Measurements from ENCODE around the gene PIP5KL1.
A peak's percentile ranks its signal among the peaks of the same experiment; 100 is the strongest.

PIP5KL1 gene

GRCh38 chr9:127899128-127899943 lies 31.2 kb downstream of the PIP5KL1 start, which contains the start of gene ST6GALNAC6:
Gene ST6GALNAC6 (minus strand): TSS chr9:127899603. CDS start chr9:127897981, 1,622 bp downstream.
- Histone ChIP-seq H3K27me3 (ENCODE audit: control insufficient read depth, insufficient read depth, low read length) (no peaks in the 10 kb centered on the region), H3K9ac (ENCODE audit: low read length) (peak within 1 kb of the TSS; percentile 42), H3K4me1 (ENCODE audit: control insufficient read depth, low read depth, low read length) (peaks cover 18% of the 10 kb centered on the region), H3K27ac (ENCODE audit: low read length) (no peak within 1 kb of the TSS), H3K4me3 (ENCODE audit: low read length) (peak within 1 kb of the TSS; percentile 69), H3K9me3 (ENCODE audit: control insufficient read depth, low read depth, low read length) (no peaks in the 10 kb centered on the region), H3K36me3 (ENCODE audit: control insufficient read depth, low read depth, low read length) (peaks cover 13% of the 10 kb centered on the region)

- Histone ChIP-seq H3K9me3 (ENCODE audit: control insufficient read depth, low read depth, low read length) (no peaks in the 10 kb centered on the region), H3K27ac (ENCODE audit: low read length) (no peak overlapping the region), H3K4me1 (ENCODE audit: control insufficient read depth, low read depth, low read length) (peaks cover 10% of the 10 kb centered on the region), H3K9ac (ENCODE audit: low read length) (peak overlapping the region; percentile 42), H3K27me3 (ENCODE audit: control insufficient read depth, insufficient read depth, low read length) (no peaks in the 10 kb centered on the region), H3K36me3 (ENCODE audit: control insufficient read depth, low read depth, low read length) (peaks cover 20% of the 10 kb centered on the region), H3K4me3 (ENCODE audit: low read length) (peak overlapping the region; percentile 69)
Measured at GRCh38 chr9:127898433-127899127, 32.0 kb downstream of the PIP5KL1 start.

- no peak overlapping the region for H3K27ac ChIP-seq (ENCODE audit: low read length)
- H3K9ac ChIP-seq (ENCODE audit: low read length), result no peak overlapping the region
- peaks cover 5% of the 10 kb centered on the region for H3K4me1 ChIP-seq (ENCODE audit: control insufficient read depth, low read depth, low read length)
- H3K9me3 ChIP-seq (ENCODE audit: control insufficient read depth, low read depth, low read length), result no peaks in the 10 kb centered on the region
- H3K36me3 ChIP-seq (ENCODE audit: control insufficient read depth, low read depth, low read length), result peaks cover 28% of the 10 kb centered on the region
- H3K4me3 ChIP-seq (ENCODE audit: low read length), result peak overlapping the region; percentile 1
- no peaks in the 10 kb centered on the region for H3K27me3 ChIP-seq (ENCODE audit: control insufficient read depth, insufficient read depth, low read length)
Measured at GRCh38 chr9:127897193-127897692, 33.3 kb downstream of the PIP5KL1 start.

GRCh38 chr9:127896395-127897192 lies 34.0 kb downstream of the PIP5KL1 start:
- Histone ChIP-seq H3K36me3 (ENCODE audit: control insufficient read depth, low read depth, low read length) (peaks cover 28% of the 10 kb centered on the region), H3K9ac (ENCODE audit: low read length) (no peak overlapping the region), H3K4me3 (ENCODE audit: low read length) (peak overlapping the region; percentile 1), H3K27me3 (ENCODE audit: control insufficient read depth, insufficient read depth, low read length) (no peaks in the 10 kb centered on the region), H3K9me3 (ENCODE audit: control insufficient read depth, low read depth, low read length) (no peaks in the 10 kb centered on the region), H3K27ac (ENCODE audit: low read length) (no peak overlapping the region), H3K4me1 (ENCODE audit: control insufficient read depth, low read depth, low read length) (peaks cover 5% of the 10 kb centered on the region)

GRCh38 chr9:127895811-127896210 lies 34.8 kb downstream of the PIP5KL1 start:
- H3K4me3 ChIP-seq (ENCODE audit: low read length), result no peak overlapping the region
- no peaks in the 10 kb centered on the region for H3K9me3 ChIP-seq (ENCODE audit: control insufficient read depth, low read depth, low read length)
- peaks cover 5% of the 10 kb centered on the region for H3K4me1 ChIP-seq (ENCODE audit: control insufficient read depth, low read depth, low read length)
- H3K27ac ChIP-seq (ENCODE audit: low read length), result no peak overlapping the region
- H3K9ac ChIP-seq (ENCODE audit: low read length), result no peak overlapping the region
- peaks cover 28% of the 10 kb centered on the region for H3K36me3 ChIP-seq (ENCODE audit: control insufficient read depth, low read depth, low read length)
- no peaks in the 10 kb centered on the region for H3K27me3 ChIP-seq (ENCODE audit: control insufficient read depth, insufficient read depth, low read length)

GRCh38 chr9:127893392-127893791 lies 37.2 kb downstream of the PIP5KL1 start:
- peaks cover 33% of the 10 kb centered on the region for H3K36me3 ChIP-seq (ENCODE audit: control insufficient read depth, low read depth, low read length)
- H3K27me3 ChIP-seq (ENCODE audit: control insufficient read depth, insufficient read depth, low read length), result no peaks in the 10 kb centered on the region

GRCh38 chr9:127892831-127893230 lies 37.7 kb downstream of the PIP5KL1 start:
- Histone ChIP-seq H3K4me3 (ENCODE audit: low read length) (no peak overlapping the region), H3K27me3 (ENCODE audit: control insufficient read depth, insufficient read depth, low read length) (no peaks in the 10 kb centered on the region), H3K36me3 (ENCODE audit: control insufficient read depth, low read depth, low read length) (peaks cover 33% of the 10 kb centered on the region), H3K27ac (ENCODE audit: low read length) (no peak overlapping the region), H3K9me3 (ENCODE audit: control insufficient read depth, low read depth, low read length) (no peaks in the 10 kb centered on the region), H3K4me1 (ENCODE audit: control insufficient read depth, low read depth, low read length) (peaks cover 5% of the 10 kb centered on the region), H3K9ac (ENCODE audit: low read length) (no peak overlapping the region)

More at GRCh38 chr9:127893392-127893791, 37.2 kb downstream of the PIP5KL1 start:
- Histone ChIP-seq H3K9ac (ENCODE audit: low read length) (no peak overlapping the region), H3K4me1 (ENCODE audit: control insufficient read depth, low read depth, low read length) (peaks cover 5% of the 10 kb centered on the region), H3K27ac (ENCODE audit: low read length) (no peak overlapping the region), H3K4me3 (ENCODE audit: low read length) (no peak overlapping the region), H3K9me3 (ENCODE audit: control insufficient read depth, low read depth, low read length) (no peaks in the 10 kb centered on the region)

- Histone ChIP-seq H3K36me3 (ENCODE audit: control insufficient read depth, low read depth, low read length) (peaks cover 31% of the 10 kb centered on the region), H3K27ac (ENCODE audit: low read length) (no peak overlapping the region), H3K4me1 (ENCODE audit: control insufficient read depth, low read depth, low read length) (no peaks in the 10 kb centered on the region), H3K9me3 (ENCODE audit: control insufficient read depth, low read depth, low read length) (no peaks in the 10 kb centered on the region), H3K4me3 (ENCODE audit: low read length) (no peak overlapping the region), H3K27me3 (ENCODE audit: control insufficient read depth, insufficient read depth, low read length) (no peaks in the 10 kb centered on the region), H3K9ac (ENCODE audit: low read length) (no peak overlapping the region)
Measured at GRCh38 chr9:127890053-127890452, 40.5 kb downstream of the PIP5KL1 start.

GRCh38 chr9:127887792-127888191 lies 42.8 kb downstream of the PIP5KL1 start:
- Histone ChIP-seq H3K27me3 (ENCODE audit: control insufficient read depth, insufficient read depth, low read length) (no peaks in the 10 kb centered on the region), H3K36me3 (ENCODE audit: control insufficient read depth, low read depth, low read length) (peaks cover 8% of the 10 kb centered on the region), H3K4me3 (ENCODE audit: low read length) (no peak overlapping the region), H3K4me1 (ENCODE audit: control insufficient read depth, low read depth, low read length) (no peaks in the 10 kb centered on the region), H3K27ac (ENCODE audit: low read length) (no peak overlapping the region), H3K9ac (ENCODE audit: low read length) (no peak overlapping the region), H3K9me3 (ENCODE audit: control insufficient read depth, low read depth, low read length) (no peaks in the 10 kb centered on the region)

GRCh38 chr9:127886401-127886972 lies 44.1 kb downstream of the PIP5KL1 start:
- H3K4me3 ChIP-seq (ENCODE audit: low read length), result no peak overlapping the region
- no peaks in the 10 kb centered on the region for H3K9me3 ChIP-seq (ENCODE audit: control insufficient read depth, low read depth, low read length)
- no peak overlapping the region for H3K27ac ChIP-seq (ENCODE audit: low read length)
- H3K36me3 ChIP-seq (ENCODE audit: control insufficient read depth, low read depth, low read length), result peaks cover 8% of the 10 kb centered on the region
- H3K9ac ChIP-seq (ENCODE audit: low read length), result no peak overlapping the region
- H3K4me1 ChIP-seq (ENCODE audit: control insufficient read depth, low read depth, low read length), result no peaks in the 10 kb centered on the region
- no peaks in the 10 kb centered on the region for H3K27me3 ChIP-seq (ENCODE audit: control insufficient read depth, insufficient read depth, low read length)
